Stimulated activated CD4-positive, alpha-beta T cell treated with anti-CD3 and anti-CD28 coated beads, Interleukin-4, amount 100 ng/mL, for 1 hour (primary cell): ENCODE measurements around the gene MLLT3.
"Not testable (repeated sequence)": the region's sequence is repeated elsewhere in the genome, so short reads cannot be mapped to it uniquely, and the experiment has no call there.

Experiments
- DNase-seq: peaks from one replicate; pipeline ENCODE4 v3.0.0-alpha.2; 2020

Gene MLLT3

GRCh38 chr9:20593537-20593936, 28.8 kb downstream of the MLLT3 start:
- DNase-seq = no peak

- no peak for DNase-seq
Observed at GRCh38 chr9:20593105-20593504, 29.2 kb downstream of the MLLT3 start.

GRCh38 chr9:20592673-20593072, 29.6 kb downstream of the MLLT3 start:
- DNase-seq = no peak

- DNase-seq = no peak
Observed at GRCh38 chr9:20591223-20591622, 31.1 kb downstream of the MLLT3 start.

GRCh38 chr9:20584968-20585643, 37.2 kb downstream of the MLLT3 start:
- DNase-seq = no peak

GRCh38 chr9:20583088-20583487, 39.2 kb downstream of the MLLT3 start:
- not testable (repeated sequence) for DNase-seq

GRCh38 chr9:20582150-20582549, 40.1 kb downstream of the MLLT3 start:
- DNase-seq = no peak

GRCh38 chr9:20580673-20581072, 41.6 kb downstream of the MLLT3 start:
- DNase-seq = no peak

- DNase-seq = no peak
Observed at GRCh38 chr9:20579524-20580314, 42.6 kb downstream of the MLLT3 start.

- no peak for DNase-seq
Observed at GRCh38 chr9:20573023-20573422, 49.3 kb downstream of the MLLT3 start.

GRCh38 chr9:20570756-20571155, 51.5 kb downstream of the MLLT3 start:
- no peak for DNase-seq

- DNase-seq = no peak
Observed at GRCh38 chr9:20570087-20570486, 52.2 kb downstream of the MLLT3 start.

- no peak for DNase-seq
Observed at GRCh38 chr9:20569525-20569924, 52.8 kb downstream of the MLLT3 start.

- DNase-seq = no peak
Observed at GRCh38 chr9:20568400-20568799, 53.9 kb downstream of the MLLT3 start.

- DNase-seq = no peak
Observed at GRCh38 chr9:20566401-20566800, 55.9 kb downstream of the MLLT3 start.

GRCh38 chr9:20564650-20565049, 57.6 kb downstream of the MLLT3 start:
- no peak for DNase-seq

GRCh38 chr9:20563917-20564316, 58.4 kb downstream of the MLLT3 start:
- no peak for DNase-seq

GRCh38 chr9:20562051-20562450, 60.2 kb downstream of the MLLT3 start:
- no peak for DNase-seq

GRCh38 chr9:20561531-20561930, 60.8 kb downstream of the MLLT3 start:
- no peak for DNase-seq

GRCh38 chr9:20559231-20559890, 62.9 kb downstream of the MLLT3 start:
- no peak for DNase-seq

GRCh38 chr9:20558566-20559016, 63.7 kb downstream of the MLLT3 start:
- DNase-seq = peak; percentile 14

- no peak for DNase-seq
Observed at GRCh38 chr9:20557890-20558565, 64.3 kb downstream of the MLLT3 start.

- DNase-seq = no peak
Observed at GRCh38 chr9:20557285-20557684, 65.0 kb downstream of the MLLT3 start.
